Activated T-helper 1 cell treated with Interleukin-2 at 50 U/mL for 16 hours (primary cell): ENCODE results near the gene BLOC1S6.

Source experiments
- DNase-seq: peaks from one replicate; pipeline ENCODE4 v3.0.0-alpha.2; 2020; ENCODE audit warnings: low read depth

BLOC1S6 gene

DNA sequence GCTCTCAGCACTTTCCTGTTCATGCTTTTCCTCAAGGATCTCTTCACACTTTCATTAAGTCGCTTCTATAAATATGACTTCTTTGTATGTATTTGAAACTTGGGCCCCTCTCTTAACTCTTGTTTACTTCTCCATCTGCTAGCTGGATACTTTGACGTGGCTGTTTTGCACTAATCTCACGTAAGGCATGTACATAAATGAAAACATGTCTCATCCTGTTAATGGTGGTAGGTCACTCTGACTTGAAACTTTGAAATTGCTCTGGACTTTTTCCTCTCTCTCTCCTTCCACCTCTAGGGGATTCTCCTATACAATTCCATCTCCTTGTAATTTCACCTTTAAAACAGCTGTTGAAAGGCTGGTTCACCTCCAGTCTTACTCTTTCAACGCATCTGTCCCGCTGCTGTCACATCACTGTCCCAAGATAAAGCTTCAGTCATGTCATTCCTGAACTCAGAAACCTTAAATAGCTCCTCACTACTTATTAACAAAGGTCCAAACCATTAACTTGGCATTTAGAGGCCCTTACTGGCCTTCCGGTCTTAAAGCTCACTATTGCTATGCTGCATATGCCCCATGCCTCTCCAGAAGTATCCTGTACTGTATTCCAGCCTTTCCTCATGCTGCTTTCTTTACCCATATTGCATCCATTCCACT lies 1.2 kb downstream of the BLOC1S6 start:
- no peak for DNase-seq

DNA sequence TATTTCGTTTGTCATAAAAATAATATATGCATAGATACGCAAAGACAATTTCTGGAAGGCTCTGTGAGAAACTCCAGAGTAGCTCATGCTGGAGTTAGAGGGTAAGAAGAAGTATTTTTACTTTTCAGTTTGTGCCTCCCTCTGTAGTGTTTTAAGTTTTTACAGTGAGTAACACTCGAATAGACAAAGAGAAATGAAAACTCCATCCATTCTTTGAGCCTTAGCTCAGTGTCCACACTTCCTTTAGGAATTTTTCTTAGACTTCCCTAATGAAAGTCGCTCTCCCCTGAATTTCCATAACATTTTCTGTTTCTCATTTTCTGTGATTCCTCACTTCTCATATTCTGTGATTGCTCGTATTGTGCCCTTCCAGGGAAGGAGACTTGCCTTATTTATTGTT lies 2.1 kb downstream of the BLOC1S6 start:
- no peak for DNase-seq

- DNase-seq: no peak
Measured at GRCh38 chr15:45594319-45594718, 7.1 kb downstream of the BLOC1S6 start.

DNA sequence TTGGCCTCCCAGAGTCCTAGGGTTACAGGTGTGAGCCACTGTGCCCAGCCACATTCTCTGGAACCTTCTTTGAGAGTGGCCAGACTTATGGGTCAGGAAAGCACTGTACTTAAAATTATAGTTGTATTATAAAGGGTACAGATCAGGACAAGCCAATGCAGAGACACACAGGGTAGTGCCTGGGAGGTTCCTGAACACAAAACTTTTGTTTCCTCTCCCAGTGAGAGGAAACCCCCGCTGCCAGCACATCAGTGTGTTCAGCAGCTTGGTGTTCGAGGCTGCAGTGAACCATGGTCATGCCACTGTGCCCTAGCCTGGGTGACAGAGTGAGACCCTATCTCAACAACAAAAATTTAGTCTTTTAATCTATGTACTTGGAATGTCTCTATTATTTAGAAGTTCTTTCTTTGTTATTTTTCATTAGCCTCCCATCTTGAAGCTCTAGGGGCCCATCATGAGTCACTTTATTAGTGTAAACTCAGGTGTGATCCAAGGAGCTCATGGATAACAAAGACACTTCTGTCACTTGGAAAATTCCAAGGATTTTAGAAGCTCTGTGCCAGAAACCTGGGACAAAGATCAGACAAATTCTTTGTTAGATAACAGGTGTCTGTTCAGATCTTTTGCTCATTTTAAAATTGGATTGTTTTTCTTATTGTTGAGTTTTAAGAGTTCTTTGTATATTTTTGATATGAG lies 7.8 kb downstream of the BLOC1S6 start:
- no peak for DNase-seq

GRCh38 chr15:45603881-45604280 lies 16.7 kb downstream of the BLOC1S6 start:
- no peak for DNase-seq

- no peak for DNase-seq
Measured at GRCh38 chr15:45604326-45604725, 17.1 kb downstream of the BLOC1S6 start.

DNA sequence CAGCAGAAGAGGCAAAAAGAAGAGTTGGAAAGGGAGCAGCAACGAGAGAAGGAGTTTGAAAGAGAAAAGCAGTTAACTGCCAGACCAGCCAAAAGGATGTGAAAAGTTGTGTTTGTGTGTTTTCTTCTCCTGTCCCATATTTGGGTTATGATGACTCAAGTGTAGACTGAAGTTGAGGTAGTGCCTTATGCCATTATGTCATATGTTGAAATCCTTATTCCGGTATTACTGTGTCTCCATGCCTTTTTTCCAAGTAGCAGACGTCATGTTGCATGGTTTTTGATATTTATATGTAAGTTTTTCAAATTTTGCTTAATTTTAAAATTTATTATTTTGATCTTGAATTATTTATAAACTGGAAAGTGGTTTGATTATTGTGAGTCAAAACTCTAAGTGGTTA lies 19.2 kb downstream of the BLOC1S6 start:
- DNase-seq: no peak

DNA sequence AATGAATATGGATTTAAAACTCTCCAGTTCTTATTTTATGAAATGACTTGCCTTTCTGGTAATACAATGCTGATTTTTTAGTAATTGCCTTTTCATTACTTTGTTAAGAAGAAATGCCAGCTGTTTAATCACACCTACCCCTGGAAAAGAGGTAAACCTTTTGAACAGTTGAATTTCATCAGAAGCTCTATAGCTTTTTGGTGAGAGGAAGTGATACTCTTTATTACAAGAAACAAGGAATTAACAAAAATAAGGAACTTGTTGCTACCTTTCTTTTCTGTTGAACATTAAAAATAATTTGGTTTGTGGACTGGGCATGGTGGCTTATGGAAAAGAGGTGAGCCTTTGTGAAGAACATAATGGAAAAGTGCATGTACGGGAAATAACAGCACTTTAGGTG lies 19.7 kb downstream of the BLOC1S6 start:
- no peak for DNase-seq

GRCh38 chr15:45611305-45611704 lies 24.1 kb downstream of the BLOC1S6 start:
- DNase-seq: no peak

DNA sequence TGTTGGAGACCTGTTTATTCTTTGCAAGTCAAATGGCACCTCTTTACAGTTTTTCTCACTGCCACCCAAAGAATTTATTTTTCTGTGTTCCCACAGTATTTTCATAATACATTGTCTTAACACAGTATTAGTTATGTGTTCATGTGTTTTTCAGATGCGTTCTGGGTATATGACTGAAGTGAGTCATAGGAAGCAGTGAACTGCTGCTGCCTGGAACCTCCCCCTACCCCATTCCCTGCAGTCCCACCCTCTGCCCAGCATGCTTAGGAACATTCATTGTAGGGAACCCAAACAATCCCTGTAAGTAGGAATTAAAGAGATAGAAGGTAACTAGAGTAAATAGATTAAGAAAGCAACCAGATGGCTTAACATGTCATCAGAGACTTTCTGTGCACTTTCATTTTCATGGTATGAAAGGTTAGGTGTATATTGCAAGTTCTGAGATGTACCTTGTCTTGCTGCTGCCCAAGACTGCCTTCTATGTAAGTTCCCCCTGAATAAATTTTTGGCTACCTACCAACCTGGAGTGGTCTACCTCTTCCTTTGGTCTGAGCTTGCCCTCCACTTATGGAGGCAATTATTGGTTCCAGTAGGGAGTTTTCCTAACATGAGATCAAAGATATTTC lies 25.7 kb downstream of the BLOC1S6 start:
- DNase-seq: no peak

DNA sequence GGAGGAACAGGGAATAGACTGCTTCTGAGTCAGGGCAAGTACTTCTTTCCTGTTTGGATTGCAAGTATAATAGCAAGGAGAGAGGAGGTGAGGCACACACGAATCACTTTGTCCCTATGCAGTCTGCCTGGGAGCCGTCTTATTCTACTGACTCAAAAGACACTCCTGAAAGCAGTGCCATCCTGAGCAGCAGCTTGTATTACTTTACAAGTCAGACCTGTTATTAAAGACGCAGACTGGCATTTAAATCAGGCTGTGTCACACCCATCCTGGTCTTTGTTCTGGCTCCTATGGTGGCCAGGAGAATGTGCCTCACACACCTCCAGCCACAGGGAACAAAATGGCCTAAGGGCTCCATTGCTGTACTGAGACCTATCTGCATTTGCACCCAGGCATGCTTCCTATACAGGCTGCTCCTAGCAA lies 29.7 kb downstream of the BLOC1S6 start:
- DNase-seq: no peak

GRCh38 chr15:45618813-45619212 lies 31.6 kb downstream of the BLOC1S6 start:
- DNase-seq: no peak

GRCh38 chr15:45628136-45628535 lies 41.0 kb downstream of the BLOC1S6 start:
- no peak for DNase-seq

GRCh38 chr15:45630917-45631691 lies 43.9 kb downstream of the BLOC1S6 start:
- DNase-seq: no peak

- DNase-seq: no peak
Measured at GRCh38 chr15:45631776-45632175, 44.6 kb downstream of the BLOC1S6 start.

- peak; percentile 50 for DNase-seq
Measured at GRCh38 chr15:45634432-45635190, 47.4 kb downstream of the BLOC1S6 start, which contains the start of gene SQOR. Gene SQOR (plus strand): TSS chr15:45635029. CDS start chr15:45658924, 23,895 bp downstream.

DNA sequence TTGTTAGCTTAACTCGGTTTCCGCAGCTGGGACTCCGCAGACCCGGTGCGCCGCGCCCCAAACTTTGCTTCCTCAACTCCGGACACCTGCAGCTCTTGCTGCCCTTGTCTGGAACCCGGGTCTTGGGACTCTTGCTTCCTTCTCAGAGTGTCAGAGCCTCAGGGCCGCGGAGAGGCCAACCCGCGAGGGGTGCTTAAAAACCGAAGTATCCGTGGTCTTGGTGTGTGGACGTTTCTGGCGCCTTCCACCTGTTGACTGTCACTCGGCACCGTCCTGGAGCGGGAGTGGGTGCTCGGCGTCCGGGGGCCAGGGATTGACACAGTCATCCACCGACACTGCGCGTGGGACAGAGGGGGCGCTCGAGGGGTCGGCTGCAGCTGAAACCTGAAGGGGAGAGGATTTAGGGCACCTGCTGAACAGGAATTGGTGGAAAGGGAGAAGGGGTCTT lies 48.0 kb downstream of the BLOC1S6 start:
- DNase-seq: peak; percentile 55

DNA sequence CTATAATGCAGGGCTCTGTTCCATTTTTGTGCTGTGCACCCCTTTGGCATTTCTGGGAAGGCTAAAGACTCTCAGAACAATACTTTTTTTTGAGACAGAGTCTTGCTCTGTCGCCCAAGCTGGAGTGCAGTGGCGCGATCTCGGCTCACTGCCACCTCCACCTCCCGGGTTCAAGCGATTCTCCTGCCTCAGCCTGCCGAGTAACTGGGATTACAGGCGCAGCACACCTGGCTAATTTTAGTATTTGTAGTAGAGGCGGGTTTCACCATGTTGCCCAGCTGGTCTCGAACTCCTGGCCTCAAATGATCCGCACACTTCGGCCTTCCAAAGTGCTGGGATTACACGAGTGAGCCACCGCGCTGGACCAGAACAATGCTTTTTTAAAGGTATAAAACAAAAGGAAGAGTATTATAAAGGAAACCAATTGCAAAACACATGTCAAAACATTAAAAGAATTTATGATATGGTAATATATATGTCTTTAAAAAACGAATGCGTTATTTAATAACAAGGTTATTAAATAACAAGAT lies 48.6 kb downstream of the BLOC1S6 start:
- no peak for DNase-seq

DNA sequence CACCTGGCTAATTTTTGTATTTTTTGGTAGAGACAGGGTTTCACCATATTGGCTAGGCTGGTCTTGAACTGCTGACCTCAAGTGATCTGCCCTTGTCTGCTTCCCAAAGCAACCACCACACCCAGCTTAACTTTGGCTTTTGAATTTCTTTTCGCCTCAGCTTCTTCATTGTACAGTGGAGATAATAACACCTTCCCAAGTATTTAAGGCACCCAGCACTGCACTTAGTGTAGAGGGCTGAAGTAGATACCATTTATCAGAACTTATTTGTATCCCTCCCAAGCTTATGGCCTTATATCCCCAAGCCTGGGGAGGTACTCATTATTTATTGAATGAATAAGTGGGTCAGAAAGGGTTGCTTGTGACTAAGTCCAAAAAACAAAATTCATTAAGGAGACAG lies 50.0 kb downstream of the BLOC1S6 start:
- no peak for DNase-seq

- peak; percentile 13 for DNase-seq
Measured at GRCh38 chr15:45637552-45638033, 50.4 kb downstream of the BLOC1S6 start.

DNA sequence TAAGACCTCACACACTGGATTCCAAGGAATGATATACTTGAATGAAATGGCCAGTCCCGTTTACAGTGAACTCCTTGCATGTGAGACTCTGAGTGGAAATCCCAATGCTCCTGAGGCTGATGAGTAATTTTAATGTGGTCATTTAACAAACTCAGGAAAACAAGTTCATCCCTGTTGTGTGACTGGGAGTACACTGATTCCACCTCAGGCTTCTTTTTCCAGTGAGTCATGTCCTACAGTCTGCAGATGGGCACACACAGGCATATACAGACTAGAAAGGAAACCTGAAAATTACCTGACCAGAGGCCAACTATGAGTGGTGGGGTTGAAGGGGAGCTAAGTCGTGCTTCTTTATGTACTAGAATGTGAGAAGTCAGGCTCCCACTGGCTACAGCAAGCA lies 53.4 kb downstream of the BLOC1S6 start:
- DNase-seq: no peak
